HL-60 (cell line): Measurements from ENCODE around the gene MAPKAPK3.

ENCODE experiments used
- CTCF ChIP-seq: IDR thresholded peaks from one replicate; pipeline ENCODE4 v1.5.1; 2011; ENCODE audit warnings: low read length, control low read depth, inconsistent platforms; ENCODE audit not compliant: insufficient read depth
- GABPA ChIP-seq: IDR thresholded peaks from 2 replicates; pipeline ENCODE4 v1.6.1; 2012; ENCODE audit warnings: low read depth
- POLR2AphosphoS5 ChIP-seq: IDR thresholded peaks from 2 replicates; pipeline ENCODE4 v1.6.1; 2012; ENCODE audit warnings: low read depth
- REST ChIP-seq: IDR thresholded peaks from 2 replicates; pipeline ENCODE4 v1.6.1; 2012; ENCODE audit warnings: low read depth; ENCODE audit not compliant: insufficient replicate concordance

GRCh38 chr3:50675179-50676030 lies 58.5 kb downstream of the MAPKAPK3 start:
- TF ChIP-seq POLR2AphosphoS5, result no peak
- TF ChIP-seq CTCF, result no peak
- no peak for TF ChIP-seq GABPA
- no peak for TF ChIP-seq REST
